T47D (cell line): ENCODE measurements around the gene CDK13.
A peak's percentile ranks its signal among the peaks of the same experiment; 100 is the strongest.
"Not testable (repeated sequence)": the region's sequence is repeated elsewhere in the genome, so short reads cannot be mapped to it uniquely, and the experiment has no call there.

Experiments
- DNase-seq, 2 experiments: peaks; one replicate each; pipeline versions ENCODE4 v3.0.0 to v3.0.0-alpha.2; 2011 to 2012; ENCODE audit warnings: low read depth in 1 of 2, low spot score in 1 of 2
- JUND ChIP-seq: IDR thresholded peaks from 2 replicates; pipeline ENCODE4 v1.6.1; 2012; ENCODE audit warnings: low read depth
- in situ Hi-C: cut with HindIII; loops from 2 replicates; pipeline ENCODE4 v1.10.0; 2016; ENCODE audit warnings: low sequenced_read_pairs, low pct_unique_long_range_greater_than_20kb

The CDK13 gene

GRCh38 chr7:40134428-40135316 is 184.6 kb downstream of the CDK13 start, which contains the start of the genes MPLKIP and SUGCT:
MPLKIP (minus strand) TSS chr7:40134622; CDS start chr7:40134567, 55 bp downstream.
SUGCT (plus strand) TSS chr7:40135005.
- in situ Hi-C loops, result no loop called here
- DNase-seq, result peak; percentile 94 to 96

GRCh38 chr7:40135317-40135610 is 185.2 kb downstream of the CDK13 start:
- TF ChIP-seq JUND, result no peak
- in situ Hi-C loops, result no loop called here
- no peak for DNase-seq

More at GRCh38 chr7:40134428-40135316, 184.6 kb downstream of the CDK13 start, which contains the start of the genes MPLKIP and SUGCT:
- no peak for TF ChIP-seq JUND

- TF ChIP-seq JUND, result no peak
- DNase-seq, result no peak
- in situ Hi-C loops, result no loop called here
These were observed 187.5 kb downstream of the CDK13 start for GRCh38 chr7:40137563-40137962.

GRCh38 chr7:40138973-40139372 is 188.9 kb downstream of the CDK13 start:
- no peak for TF ChIP-seq JUND
- DNase-seq, result no peak
- in situ Hi-C loops, result no loop called here

GRCh38 chr7:40139891-40140290 is 189.8 kb downstream of the CDK13 start:
- DNase-seq, in situ Hi-C loops: not testable (repeated sequence)

GRCh38 chr7:40141916-40142315 is 191.9 kb downstream of the CDK13 start:
- in situ Hi-C loops, DNase-seq: not testable (repeated sequence)

GRCh38 chr7:40145596-40146130 is 195.6 kb downstream of the CDK13 start:
- in situ Hi-C loops, DNase-seq: not testable (repeated sequence)

- TF ChIP-seq JUND, result no peak
- DNase-seq, result peak in 1 of 2 experiments; percentile 10
- in situ Hi-C loops, result no loop called here
These were observed 197.6 kb downstream of the CDK13 start for GRCh38 chr7:40147371-40148246.

- in situ Hi-C loops, DNase-seq: not testable (repeated sequence)
These were observed 198.2 kb downstream of the CDK13 start for GRCh38 chr7:40148247-40148580.

- TF ChIP-seq JUND, result no peak
- in situ Hi-C loops, result no loop called here
- DNase-seq, result no peak
These were observed 198.6 kb downstream of the CDK13 start for GRCh38 chr7:40148671-40149070.
